ENCODE measurements around the gene ASCC3.

GRCh38 chr6:100577425-100577824 is 303.7 kb downstream of the ASCC3 start:
- TF ChIP-seq POLR2A (IDR thresholded peaks at IDR 0.05) = no peak
- TF ChIP-seq CTCF (IDR thresholded peaks at IDR 0.05) = no peak

Measured in testis (tissue), 2 donors.